ENCODE measurements around the gene UPK3A. TPM values are rescaled to one million over a fixed set of nuclear protein-coding genes. Genes with fewer than 3 reads are reported as not detected.
A peak's percentile ranks its signal among the peaks of the same experiment; 100 is the strongest.

Gene UPK3A
- total and polyA plus RNA-seq, 10 of the 15 experiments (the other 5 are each of a cell fraction or from before 2014, with no cell fraction given) = not detected

DNA sequence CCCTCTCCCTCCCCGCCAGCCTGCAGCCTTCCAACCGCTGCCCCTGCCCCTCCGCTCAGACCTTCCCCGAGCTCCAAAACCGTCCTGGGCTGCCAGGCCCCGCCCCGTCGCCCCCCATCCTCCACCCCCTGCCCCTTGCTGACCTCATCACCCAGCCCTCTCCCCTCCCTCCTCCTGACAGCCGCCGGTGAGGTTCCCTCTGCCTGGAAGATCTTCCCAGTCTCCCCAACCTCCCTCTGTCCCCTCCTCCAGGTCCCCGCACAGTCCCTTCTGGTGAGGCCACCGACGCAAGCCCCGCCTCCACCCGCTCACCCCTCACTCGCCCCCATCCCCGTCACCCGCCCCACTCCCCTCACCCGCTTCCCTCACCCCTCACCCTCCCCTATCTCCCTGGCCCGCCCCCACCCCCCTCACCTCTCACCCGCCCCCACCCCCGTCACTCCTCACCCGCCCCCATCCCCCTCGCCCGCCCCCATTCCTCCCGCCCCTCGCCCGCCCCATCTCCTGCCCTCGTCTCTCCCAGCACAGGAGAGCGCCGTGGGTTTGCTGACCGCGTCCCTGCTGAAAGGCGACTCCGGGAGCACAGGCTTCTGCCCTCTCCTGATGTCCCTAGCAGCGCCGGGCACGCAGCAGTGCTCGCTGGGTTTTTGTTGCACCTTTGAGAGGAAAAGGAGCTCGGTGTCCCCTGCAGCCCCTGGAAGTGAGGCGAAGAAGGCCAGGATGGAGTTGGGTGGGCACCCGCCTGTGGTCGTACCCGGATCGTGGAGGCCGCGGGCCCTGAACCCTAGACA lies 16.4 kb upstream of the UPK3A start:
- ATAC-seq (peak; percentile 6; the same call in 1 of the 3 replicates), FAIRE-seq (no peak), DNase-seq (ENCODE audit: low read depth, low spot score) (no peak)
- peak overlapping the region; percentile 56; the same call in 1 of the 2 replicates for H3K9ac ChIP-seq (ENCODE audit: control insufficient read depth, insufficient read depth, low read length)
- CTCF ChIA-PET = interaction anchor here (0.9 to 1.3 kb wide), 2 partner anchors 59 to 169 kb away, joined by 4 to 7 read pairs; no protein-coding TSS in a partner anchor
- peak overlapping the region; percentile 99 for H3K4me2 ChIP-seq (ENCODE audit: control insufficient read depth, insufficient read depth)
- no peaks in the 10 kb centered on the region for H3K36me3 ChIP-seq (ENCODE audit: control insufficient read depth in 2 of 2, insufficient read depth in 2 of 2, low read length in 1 of 2)
- intact Hi-C loops (cut with micrococcal nuclease; ENCODE audit: unreplicated experiment) = loop anchor here (5.0 to 10.0 kb wide), 2 partner anchors 284 to 294 kb away; no protein-coding TSS in a partner anchor
- TF ChIP-seq BHLHE40 (IDR thresholded peaks at IDR 0.05; ENCODE audit: borderline replicate concordance in 1 of 2, low read depth in 2 of 2, low read length in 1 of 2) (no peak), RBBP5 (conservative IDR thresholded peaks at IDR 0.05) (no peak), PAX8 (IDR thresholded peaks at IDR 0.05) (no peak), EZH2 (IDR thresholded peaks at IDR 0.05; ENCODE audit: borderline replicate concordance, control insufficient read depth, low read depth, low read length) (no peak), RFX5 (IDR thresholded peaks at IDR 0.05; ENCODE audit: low read depth, low read length) (no peak), POU2F2 (IDR thresholded peaks at IDR 0.05; ENCODE audit: borderline replicate concordance, low read depth, low read length) (no peak)
- TF ChIP-seq, protein P1, sequence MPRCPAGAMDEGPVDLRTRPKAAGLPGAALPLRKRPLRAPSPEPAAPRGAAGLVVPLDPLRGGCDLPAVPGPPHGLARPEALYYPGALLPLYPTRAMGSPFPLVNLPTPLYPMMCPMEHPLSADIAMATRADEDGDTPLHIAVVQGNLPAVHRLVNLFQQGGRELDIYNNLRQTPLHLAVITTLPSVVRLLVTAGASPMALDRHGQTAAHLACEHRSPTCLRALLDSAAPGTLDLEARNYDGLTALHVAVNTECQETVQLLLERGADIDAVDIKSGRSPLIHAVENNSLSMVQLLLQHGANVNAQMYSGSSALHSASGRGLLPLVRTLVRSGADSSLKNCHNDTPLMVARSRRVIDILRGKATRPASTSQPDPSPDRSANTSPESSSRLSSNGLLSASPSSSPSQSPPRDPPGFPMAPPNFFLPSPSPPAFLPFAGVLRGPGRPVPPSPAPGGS (IDR thresholded peaks at IDR 0.05; ENCODE audit: borderline replicate concordance, insufficient read depth, low read depth, low read length, poor library complexity, severe bottlenecking) = no peak
- RAD21 ChIA-PET (ENCODE audit: unreplicated experiment) = no interaction called here
- BruUV-seq (replicated peaks) = no TSS peak
- H3K9me3 ChIP-seq (replicated peaks; ENCODE audit: control insufficient read depth, insufficient read depth, low read length) = no peaks in the 10 kb centered on the region
- H3K79me2 ChIP-seq (ENCODE audit: control insufficient read depth, insufficient read depth, low read length) = no peaks in the 10 kb centered on the region
- SMC1A ChIA-PET (ENCODE audit: uncharacterized antibody, unreplicated experiment) = no interaction called here
- POLR2A ChIA-PET = interaction anchor here (0.5 to 0.7 kb wide), 2 partner anchors 37 to 166 kb away, joined by 3 to 14 read pairs; no protein-coding TSS in a partner anchor
- H3K4me3 ChIP-seq = peak overlapping the region; percentile 72
- no peaks in the 10 kb centered on the region for H4K20me1 ChIP-seq (ENCODE audit: control insufficient read depth, insufficient read depth)
- under 1% methylated on average over 23 of the region's 47 CpGs for WGBS (ENCODE audit: insufficient coverage, insufficient replicate concordance, low lambda C conversion rate, missing lambda C conversion rate)
- H2AFZ ChIP-seq (ENCODE audit: control insufficient read depth, low read depth, low read length) = peak overlapping the region; percentile 64
- H3K27ac ChIP-seq (ENCODE audit: control insufficient read depth, insufficient read depth) = no peak overlapping the region
- H3K4me1 ChIP-seq (ENCODE audit: control insufficient read depth, insufficient read depth, low read length) = peaks cover 18% of the 10 kb centered on the region
- in situ Hi-C loops (cut with MboI) = loop anchor here (5.0 kb wide), 2 partner anchors 164 to 284 kb away; no protein-coding TSS in a partner anchor
- H3K27me3 ChIP-seq (replicated peaks in 1 of 2; ENCODE audit: control insufficient read depth in 2 of 2, insufficient read depth in 2 of 2, low read length in 1 of 2) = peaks cover 3 to 4% of the 10 kb centered on the region in 2 experiments; a peak in 3 of 4 replicates
